ENCODE results near the gene MRPS22. TPM values are rescaled to one million over a fixed set of nuclear protein-coding genes. Genes with fewer than 3 reads are reported as not detected.

The MRPS22 gene
- total RNA-seq, 2 donors from 2014 or later = 63.3 to 67.9 TPM

DNA sequence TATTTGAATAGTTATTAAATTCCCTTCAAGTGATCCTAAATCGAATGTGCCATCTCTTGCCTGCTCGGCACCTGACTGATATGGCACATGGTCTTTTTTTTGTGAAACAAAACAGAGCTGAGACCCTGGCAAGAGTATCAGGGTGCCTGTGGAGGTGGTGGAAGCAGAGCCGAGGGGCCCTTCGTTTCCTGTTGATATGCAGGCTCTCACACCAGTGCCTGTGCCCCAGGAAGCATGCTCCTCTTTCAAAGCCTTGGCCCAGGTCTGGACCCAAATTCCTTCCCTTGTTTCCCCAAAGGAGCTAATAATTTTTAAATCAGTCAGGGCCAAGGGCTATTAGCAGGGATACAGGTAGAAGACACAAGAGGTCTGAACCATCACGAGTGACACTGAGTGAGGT lies 21.5 kb upstream of the MRPS22 start:
- no peak for DNase-seq
- H3K4me1 ChIP-seq = no peaks in the 10 kb centered on the region
- no peaks in the 10 kb centered on the region for H3K9me3 ChIP-seq
- TF ChIP-seq, protein P1, sequence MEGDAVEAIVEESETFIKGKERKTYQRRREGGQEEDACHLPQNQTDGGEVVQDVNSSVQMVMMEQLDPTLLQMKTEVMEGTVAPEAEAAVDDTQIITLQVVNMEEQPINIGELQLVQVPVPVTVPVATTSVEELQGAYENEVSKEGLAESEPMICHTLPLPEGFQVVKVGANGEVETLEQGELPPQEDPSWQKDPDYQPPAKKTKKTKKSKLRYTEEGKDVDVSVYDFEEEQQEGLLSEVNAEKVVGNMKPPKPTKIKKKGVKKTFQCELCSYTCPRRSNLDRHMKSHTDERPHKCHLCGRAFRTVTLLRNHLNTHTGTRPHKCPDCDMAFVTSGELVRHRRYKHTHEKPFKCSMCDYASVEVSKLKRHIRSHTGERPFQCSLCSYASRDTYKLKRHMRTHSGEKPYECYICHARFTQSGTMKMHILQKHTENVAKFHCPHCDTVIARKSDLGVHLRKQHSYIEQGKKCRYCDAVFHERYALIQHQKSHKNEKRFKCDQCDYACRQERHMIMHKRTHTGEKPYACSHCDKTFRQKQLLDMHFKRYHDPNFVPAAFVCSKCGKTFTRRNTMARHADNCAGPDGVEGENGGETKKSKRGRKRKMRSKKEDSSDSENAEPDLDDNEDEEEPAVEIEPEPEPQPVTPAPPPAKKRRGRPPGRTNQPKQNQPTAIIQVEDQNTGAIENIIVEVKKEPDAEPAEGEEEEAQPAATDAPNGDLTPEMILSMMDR (IDR thresholded peaks at IDR 0.05) = no peak
- no peak overlapping the region for H3K4me3 ChIP-seq
- H3K27ac ChIP-seq = no peak overlapping the region
- no peak overlapping the region for H3K9ac ChIP-seq (ENCODE audit: low read depth in 2 of 2, low read length in 2 of 2)
- no peaks in the 10 kb centered on the region for H3K36me3 ChIP-seq
- intact Hi-C loops (cut with DNase I) = no loop called here
- no peaks in the 10 kb centered on the region for H3K27me3 ChIP-seq

DNA sequence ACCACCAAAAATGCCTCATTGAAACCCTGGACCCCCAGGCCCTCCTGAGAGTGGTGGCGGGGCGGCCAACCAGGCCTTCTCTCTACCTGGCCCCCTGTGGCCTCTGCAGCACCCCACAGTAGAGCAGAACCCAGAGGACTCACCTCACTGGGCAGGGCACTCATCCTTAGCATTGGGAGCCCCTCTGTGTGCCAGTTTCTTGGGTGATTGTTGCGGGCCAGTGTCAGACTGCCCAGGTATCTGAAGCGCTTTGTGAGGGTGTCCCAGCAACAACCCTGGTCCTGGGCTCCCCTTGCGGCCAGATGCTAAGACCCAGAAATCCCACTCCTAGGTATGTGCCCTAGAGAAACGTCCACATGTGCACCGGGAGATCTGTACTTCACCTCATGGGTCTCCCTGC lies 20.7 kb upstream of the MRPS22 start:
- H3K36me3 ChIP-seq = no peaks in the 10 kb centered on the region
- DNase-seq = no peak
- no peak overlapping the region for H3K4me3 ChIP-seq
- TF ChIP-seq, protein P1 (IDR thresholded peaks at IDR 0.05) = no peak
- intact Hi-C loops (cut with DNase I) = no loop called here
- no peak overlapping the region for H3K27ac ChIP-seq
- no peaks in the 10 kb centered on the region for H3K9me3 ChIP-seq
- no peaks in the 10 kb centered on the region for H3K4me1 ChIP-seq
- no peak overlapping the region for H3K9ac ChIP-seq (ENCODE audit: low read depth in 2 of 2, low read length in 2 of 2)
- no peaks in the 10 kb centered on the region for H3K27me3 ChIP-seq

DNA sequence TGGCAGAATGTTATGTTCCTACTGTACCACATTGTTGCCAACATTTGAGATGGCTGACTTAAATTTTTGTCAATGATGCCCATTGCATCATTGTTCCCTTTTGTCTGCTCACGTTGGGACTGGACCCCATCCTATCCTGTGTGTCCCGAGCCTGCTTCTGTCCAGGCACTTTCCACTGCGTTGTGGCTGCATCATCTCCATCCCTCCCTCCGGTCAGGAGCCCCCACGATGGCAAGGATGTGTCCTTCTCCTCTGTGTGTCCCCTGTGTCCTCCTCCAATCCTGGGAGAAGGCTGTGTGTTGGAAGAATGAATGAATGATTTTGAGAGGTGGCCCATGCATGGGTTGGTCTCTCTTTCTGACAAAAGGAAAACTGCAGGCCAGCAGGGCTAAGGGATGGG lies 19.4 kb upstream of the MRPS22 start:
- Histone ChIP-seq H3K27ac (no peak overlapping the region), H3K36me3 (no peaks in the 10 kb centered on the region), H3K9ac (ENCODE audit: low read depth in 2 of 2, low read length in 2 of 2) (no peak overlapping the region), H3K27me3 (no peaks in the 10 kb centered on the region), H3K9me3 (no peaks in the 10 kb centered on the region), H3K4me1 (no peaks in the 10 kb centered on the region), H3K4me3 (no peak overlapping the region)
- TF ChIP-seq, protein P1 (IDR thresholded peaks at IDR 0.05) = no peak
- no peak for DNase-seq
- intact Hi-C loops (cut with DNase I) = no loop called here

DNA sequence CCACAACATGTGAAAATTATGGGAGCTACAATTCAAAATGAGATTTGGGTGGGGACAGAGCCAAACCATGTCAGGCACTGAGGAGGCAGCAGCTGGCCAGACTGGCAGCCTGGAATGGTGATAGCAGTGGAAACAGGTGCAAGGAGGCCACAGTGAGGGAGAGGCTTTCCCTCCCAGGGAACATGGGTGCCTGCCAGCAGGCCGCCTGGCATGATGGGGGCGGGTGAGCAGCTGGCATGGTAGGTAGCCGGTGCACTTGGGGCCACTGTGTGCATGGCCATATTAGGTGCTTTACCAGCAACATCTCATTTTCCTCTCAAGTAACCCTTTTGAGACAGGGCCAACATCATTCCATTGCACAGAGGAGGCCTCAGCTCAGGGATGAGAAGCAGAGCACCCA lies 18.3 kb upstream of the MRPS22 start:
- TF ChIP-seq, protein P1 (IDR thresholded peaks at IDR 0.05) = no peak
- Histone ChIP-seq H3K27me3 (peaks cover 6% of the 10 kb centered on the region), H3K9ac (ENCODE audit: low read depth in 2 of 2, low read length in 2 of 2) (no peak overlapping the region), H3K4me1 (no peaks in the 10 kb centered on the region), H3K4me3 (no peak overlapping the region), H3K27ac (no peak overlapping the region), H3K36me3 (no peaks in the 10 kb centered on the region), H3K9me3 (no peaks in the 10 kb centered on the region)
- intact Hi-C loops (cut with DNase I) = loop anchor here (5.0 kb wide), 1 partner anchor 383 kb away; no protein-coding TSS in a partner anchor
- DNase-seq = no peak

DNA sequence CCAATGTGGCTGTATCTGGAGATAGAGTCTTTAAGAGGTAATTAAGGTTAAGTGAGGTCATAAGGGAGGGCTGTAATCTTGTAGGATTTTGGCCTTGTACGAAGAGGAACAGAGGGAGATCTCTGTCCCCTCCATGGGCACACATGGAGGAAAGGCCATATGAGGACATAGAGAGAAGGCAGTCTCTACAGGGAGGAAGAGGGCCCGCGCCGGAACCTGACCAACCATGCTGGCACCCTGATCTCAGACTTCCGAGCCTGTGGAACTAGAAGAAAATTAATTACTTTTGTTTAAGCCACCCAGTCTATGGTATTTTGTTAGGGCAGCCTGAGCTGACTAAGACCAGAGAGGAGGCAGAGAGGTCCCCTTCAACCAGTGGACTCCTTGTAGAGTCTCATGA lies 17.7 kb upstream of the MRPS22 start:
- TF ChIP-seq, protein P1 (IDR thresholded peaks at IDR 0.05) = no peak
- H3K36me3 ChIP-seq = no peaks in the 10 kb centered on the region
- no peak for DNase-seq
- no peak overlapping the region for H3K4me3 ChIP-seq
- H3K27me3 ChIP-seq = peaks cover 9% of the 10 kb centered on the region
- no peak overlapping the region for H3K27ac ChIP-seq
- intact Hi-C loops (cut with DNase I) = loop anchor here (5.0 kb wide), 1 partner anchor 384 kb away; no protein-coding TSS in a partner anchor
- no peak overlapping the region for H3K9ac ChIP-seq (ENCODE audit: low read depth in 2 of 2, low read length in 2 of 2)
- H3K9me3 ChIP-seq = no peaks in the 10 kb centered on the region
- no peaks in the 10 kb centered on the region for H3K4me1 ChIP-seq

All from colonic mucosa (tissue), 4 donors.